Spleen (tissue), 7 donors: Measurements from ENCODE around the gene SLC30A1.
"Not testable (repeated sequence)": the region's sequence is repeated elsewhere in the genome, so short reads cannot be mapped to it uniquely, and the experiment has no call there.

ENCODE experiments used
- POLR2A ChIP-seq, 3 donors: fragments of 450-650 bp; IDR thresholded peaks; one replicate each; pipeline ENCODE4 v1.5.1; 2017; ENCODE audit warnings: antibody characterized with exemption in 3 of 3, mild to moderate bottlenecking in 1 of 3
- TF ChIP-seq, protein P1 (sequence below), 11 experiments: fragments of 200-600 bp in 7 of 11; fragments of 450-650 bp in 4 of 11; sonication (generic) in 4 of 11; IDR thresholded peaks in 8 of 11; conservative IDR thresholded peaks in 3 of 11; 1 replicate in 7 of 11; 2 replicates in 4 of 11; pipeline versions ENCODE4 v1.4.0 to v1.8.0; 2016 to 2021; ENCODE audit warnings: antibody characterized with exemption in 11 of 11, inconsistent platforms in 4 of 11, mild to moderate bottlenecking in 1 of 11
- donor health status: DM: no; HTN: no; CAD: no; lungs with moderate emphysema.
- donor health status: DM: no; HTN: no; CAD: no.
- donor health status: DM: no; HTN: no; CAD: no.

GRCh38 chr1:211570378-211570777 is 8.6 kb downstream of the SLC30A1 start:
- TF ChIP-seq, protein P1, sequence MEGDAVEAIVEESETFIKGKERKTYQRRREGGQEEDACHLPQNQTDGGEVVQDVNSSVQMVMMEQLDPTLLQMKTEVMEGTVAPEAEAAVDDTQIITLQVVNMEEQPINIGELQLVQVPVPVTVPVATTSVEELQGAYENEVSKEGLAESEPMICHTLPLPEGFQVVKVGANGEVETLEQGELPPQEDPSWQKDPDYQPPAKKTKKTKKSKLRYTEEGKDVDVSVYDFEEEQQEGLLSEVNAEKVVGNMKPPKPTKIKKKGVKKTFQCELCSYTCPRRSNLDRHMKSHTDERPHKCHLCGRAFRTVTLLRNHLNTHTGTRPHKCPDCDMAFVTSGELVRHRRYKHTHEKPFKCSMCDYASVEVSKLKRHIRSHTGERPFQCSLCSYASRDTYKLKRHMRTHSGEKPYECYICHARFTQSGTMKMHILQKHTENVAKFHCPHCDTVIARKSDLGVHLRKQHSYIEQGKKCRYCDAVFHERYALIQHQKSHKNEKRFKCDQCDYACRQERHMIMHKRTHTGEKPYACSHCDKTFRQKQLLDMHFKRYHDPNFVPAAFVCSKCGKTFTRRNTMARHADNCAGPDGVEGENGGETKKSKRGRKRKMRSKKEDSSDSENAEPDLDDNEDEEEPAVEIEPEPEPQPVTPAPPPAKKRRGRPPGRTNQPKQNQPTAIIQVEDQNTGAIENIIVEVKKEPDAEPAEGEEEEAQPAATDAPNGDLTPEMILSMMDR (IDR thresholded peaks at IDR 0.05 in 8 of 11, conservative IDR thresholded peaks at IDR 0.05 in 3 of 11) = not testable (repeated sequence)
- TF ChIP-seq POLR2A (IDR thresholded peaks at IDR 0.05) = not testable (repeated sequence)
